Measurements from ENCODE around the gene MYD88. TPM values are rescaled to one million over a fixed set of nuclear protein-coding genes. Genes with fewer than 3 reads are reported as not detected.
A peak's percentile ranks its signal among the peaks of the same experiment; 100 is the strongest.

The MYD88 gene
- total RNA-seq, 1 donor from 2014 or later, result 31.1 TPM

DNA sequence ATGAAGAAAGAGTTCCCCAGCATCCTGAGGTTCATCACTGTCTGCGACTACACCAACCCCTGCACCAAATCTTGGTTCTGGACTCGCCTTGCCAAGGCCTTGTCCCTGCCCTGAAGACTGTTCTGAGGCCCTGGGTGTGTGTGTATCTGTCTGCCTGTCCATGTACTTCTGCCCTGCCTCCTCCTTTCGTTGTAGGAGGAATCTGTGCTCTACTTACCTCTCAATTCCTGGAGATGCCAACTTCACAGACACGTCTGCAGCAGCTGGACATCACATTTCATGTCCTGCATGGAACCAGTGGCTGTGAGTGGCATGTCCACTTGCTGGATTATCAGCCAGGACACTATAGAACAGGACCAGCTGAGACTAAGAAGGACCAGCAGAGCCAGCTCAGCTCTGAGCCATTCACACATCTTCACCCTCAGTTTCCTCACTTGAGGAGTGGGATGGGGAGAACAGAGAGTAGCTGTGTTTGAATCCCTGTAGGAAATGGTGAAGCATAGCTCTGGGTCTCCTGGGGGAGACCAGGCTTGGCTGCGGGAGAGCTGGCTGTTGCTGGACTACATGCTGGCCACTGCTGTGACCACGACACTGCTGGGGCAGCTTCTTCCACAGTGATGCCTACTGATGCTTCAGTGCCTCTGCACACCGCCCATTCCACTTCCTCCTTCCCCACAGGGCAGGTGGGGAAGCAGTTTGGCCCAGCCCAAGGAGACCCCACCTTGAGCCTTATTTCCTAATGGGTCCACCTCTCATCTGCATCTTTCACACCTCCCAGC lies 2.9 kb downstream of the MYD88 start:
- TF ChIP-seq, protein P1, sequence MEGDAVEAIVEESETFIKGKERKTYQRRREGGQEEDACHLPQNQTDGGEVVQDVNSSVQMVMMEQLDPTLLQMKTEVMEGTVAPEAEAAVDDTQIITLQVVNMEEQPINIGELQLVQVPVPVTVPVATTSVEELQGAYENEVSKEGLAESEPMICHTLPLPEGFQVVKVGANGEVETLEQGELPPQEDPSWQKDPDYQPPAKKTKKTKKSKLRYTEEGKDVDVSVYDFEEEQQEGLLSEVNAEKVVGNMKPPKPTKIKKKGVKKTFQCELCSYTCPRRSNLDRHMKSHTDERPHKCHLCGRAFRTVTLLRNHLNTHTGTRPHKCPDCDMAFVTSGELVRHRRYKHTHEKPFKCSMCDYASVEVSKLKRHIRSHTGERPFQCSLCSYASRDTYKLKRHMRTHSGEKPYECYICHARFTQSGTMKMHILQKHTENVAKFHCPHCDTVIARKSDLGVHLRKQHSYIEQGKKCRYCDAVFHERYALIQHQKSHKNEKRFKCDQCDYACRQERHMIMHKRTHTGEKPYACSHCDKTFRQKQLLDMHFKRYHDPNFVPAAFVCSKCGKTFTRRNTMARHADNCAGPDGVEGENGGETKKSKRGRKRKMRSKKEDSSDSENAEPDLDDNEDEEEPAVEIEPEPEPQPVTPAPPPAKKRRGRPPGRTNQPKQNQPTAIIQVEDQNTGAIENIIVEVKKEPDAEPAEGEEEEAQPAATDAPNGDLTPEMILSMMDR (conservative IDR thresholded peaks at IDR 0.05), result no peak
- peak overlapping the region; percentile 92 for H3K4me3 Mint-ChIP-seq
- no peak overlapping the region for H3K27ac Mint-ChIP-seq
- peaks cover 3% of the 10 kb centered on the region for H3K9me3 Mint-ChIP-seq
- H3K4me1 Mint-ChIP-seq (ENCODE audit: unreplicated experiment), result peaks cover 13% of the 10 kb centered on the region
- peak; percentile 64 for DNase-seq (ENCODE audit: extremely low spot score, unreplicated experiment)
- peaks cover 8% of the 10 kb centered on the region for H3K36me3 Mint-ChIP-seq
- no peaks in the 10 kb centered on the region for H3K27me3 Mint-ChIP-seq

DNA sequence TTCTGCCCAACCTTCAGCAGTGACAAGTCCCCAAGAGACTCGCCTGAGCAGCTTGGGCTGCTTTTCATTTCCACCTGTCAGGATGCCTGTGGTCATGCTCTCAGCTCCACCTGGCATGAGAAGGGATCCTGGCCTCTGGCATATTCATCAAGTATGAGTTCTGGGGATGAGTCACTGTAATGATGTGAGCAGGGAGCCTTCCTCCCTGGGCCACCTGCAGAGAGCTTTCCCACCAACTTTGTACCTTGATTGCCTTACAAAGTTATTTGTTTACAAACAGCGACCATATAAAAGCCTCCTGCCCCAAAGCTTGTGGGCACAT lies 3.5 kb downstream of the MYD88 start:
- H3K4me1 Mint-ChIP-seq (ENCODE audit: unreplicated experiment), result peaks cover 13% of the 10 kb centered on the region
- H3K27me3 Mint-ChIP-seq, result no peaks in the 10 kb centered on the region
- TF ChIP-seq, protein P1 (conservative IDR thresholded peaks at IDR 0.05), result no peak
- H3K4me3 Mint-ChIP-seq, result peak overlapping the region; percentile 56
- H3K27ac Mint-ChIP-seq, result no peak overlapping the region
- H3K36me3 Mint-ChIP-seq, result peaks cover 8% of the 10 kb centered on the region
- no peak for DNase-seq (ENCODE audit: extremely low spot score, unreplicated experiment)
- peaks cover 4% of the 10 kb centered on the region for H3K9me3 Mint-ChIP-seq

DNA sequence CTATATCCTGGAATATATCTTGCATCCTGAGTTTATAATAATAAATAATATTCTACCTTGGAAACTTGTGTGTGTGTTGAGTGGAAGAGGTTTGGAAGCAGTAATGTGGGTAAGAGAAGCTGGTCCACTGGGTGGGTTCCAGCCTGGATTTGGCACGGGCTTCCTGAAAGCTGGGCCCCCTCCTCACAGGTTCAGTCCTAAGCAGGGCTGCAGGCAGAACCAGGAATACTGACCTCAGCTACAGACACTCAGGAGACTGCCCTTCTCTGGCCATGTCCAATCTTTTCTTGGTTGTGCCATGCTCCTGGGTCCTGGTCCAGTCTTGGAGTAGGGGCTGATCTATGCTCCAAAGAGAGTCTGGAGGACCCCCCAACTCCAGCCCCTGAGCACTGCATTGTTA lies 4.5 kb downstream of the MYD88 start:
- H3K9me3 Mint-ChIP-seq, result peaks cover 4% of the 10 kb centered on the region
- TF ChIP-seq, protein P1 (conservative IDR thresholded peaks at IDR 0.05), result no peak
- peak; percentile 39 for DNase-seq (ENCODE audit: extremely low spot score, unreplicated experiment)
- peaks cover 8% of the 10 kb centered on the region for H3K36me3 Mint-ChIP-seq
- peaks cover 8% of the 10 kb centered on the region for H3K4me1 Mint-ChIP-seq (ENCODE audit: unreplicated experiment)
- no peak overlapping the region for H3K4me3 Mint-ChIP-seq
- no peak overlapping the region for H3K27ac Mint-ChIP-seq
- no peaks in the 10 kb centered on the region for H3K27me3 Mint-ChIP-seq

DNA sequence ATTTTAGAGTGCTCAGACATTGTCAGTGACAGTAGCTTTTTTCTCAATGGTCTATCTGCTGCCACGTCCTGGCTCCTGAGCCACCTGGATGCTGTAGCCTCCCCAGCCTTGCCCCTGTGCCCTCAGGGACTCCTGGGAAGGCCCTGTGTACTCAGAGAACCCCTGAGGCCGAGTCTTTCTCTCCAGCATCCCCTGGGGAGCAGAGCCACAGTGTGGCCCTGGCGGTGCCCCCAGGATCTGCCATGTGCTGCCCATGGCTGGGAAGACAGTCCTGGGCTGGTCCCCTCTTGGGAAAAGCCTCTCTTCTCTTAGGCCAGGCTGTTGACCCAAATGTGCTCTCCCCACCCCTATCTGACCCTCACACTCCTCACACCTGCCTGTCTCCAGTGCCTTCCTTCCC lies 5.0 kb downstream of the MYD88 start:
- TF ChIP-seq, protein P1 (conservative IDR thresholded peaks at IDR 0.05), result no peak
- H3K9me3 Mint-ChIP-seq, result peaks cover 4% of the 10 kb centered on the region
- H3K4me1 Mint-ChIP-seq (ENCODE audit: unreplicated experiment), result peaks cover 4% of the 10 kb centered on the region
- no peak overlapping the region for H3K27ac Mint-ChIP-seq
- no peak overlapping the region for H3K4me3 Mint-ChIP-seq
- no peaks in the 10 kb centered on the region for H3K27me3 Mint-ChIP-seq
- peaks cover 8% of the 10 kb centered on the region for H3K36me3 Mint-ChIP-seq
- peak; percentile 53 for DNase-seq (ENCODE audit: extremely low spot score, unreplicated experiment)

DNA sequence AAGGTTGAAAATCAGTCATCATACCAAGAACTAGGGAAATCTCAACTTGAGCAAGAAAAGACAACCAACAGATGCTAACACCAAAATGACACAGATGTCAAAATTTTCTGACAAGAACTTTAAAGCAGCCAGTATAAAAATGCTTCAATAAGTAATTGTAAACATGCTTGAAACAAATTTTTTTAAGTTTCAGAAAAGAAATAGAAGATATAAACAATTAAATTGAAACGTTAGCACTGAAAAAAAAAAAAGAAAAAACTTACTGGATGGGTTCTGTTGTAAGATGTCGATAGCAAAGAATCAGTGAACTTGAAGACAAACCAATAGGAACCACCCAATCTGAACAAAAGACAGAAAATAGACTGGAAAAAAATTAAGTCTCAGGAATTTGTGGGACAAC lies 8.0 kb downstream of the MYD88 start:
- DNase-seq (ENCODE audit: extremely low spot score, unreplicated experiment), result no peak
- Mint-ChIP-seq H3K27ac (no peak overlapping the region), H3K4me3 (no peak overlapping the region), H3K27me3 (no peaks in the 10 kb centered on the region), H3K9me3 (peaks cover 7% of the 10 kb centered on the region), H3K4me1 (ENCODE audit: unreplicated experiment) (peaks cover 3% of the 10 kb centered on the region), H3K36me3 (peaks cover 4% of the 10 kb centered on the region)
- TF ChIP-seq, protein P1 (conservative IDR thresholded peaks at IDR 0.05), result no peak

Measured in type B pancreatic cell (in vitro differentiated cells).